ENCODE results near the gene RADIL.

The RADIL gene

GRCh38 chr7:4765776-4766490 is 117.6 kb downstream of the RADIL start:
- Histone ChIP-seq H3K27ac (ENCODE audit: low read depth in 2 of 2, low read length in 2 of 2) (peak overlapping the region in 1 of 2 donors; percentile 57), H3K4me1 (ENCODE audit: control insufficient read depth in 2 of 2, insufficient read depth in 2 of 2, low read length in 2 of 2) (no peaks in the 10 kb centered on the region), H3K9me3 (ENCODE audit: control insufficient read depth in 2 of 2, low read length in 2 of 2) (no peaks in the 10 kb centered on the region), H3K4me3 (ENCODE audit: low read length in 2 of 2) (no peak overlapping the region), H3K9ac (ENCODE audit: low read depth in 1 of 2, low read length in 2 of 2) (no peak overlapping the region), H3K27me3 (ENCODE audit: control insufficient read depth in 2 of 2, insufficient read depth in 2 of 2, low read length in 2 of 2) (no peaks in the 10 kb centered on the region), H3K36me3 (ENCODE audit: control insufficient read depth in 2 of 2, insufficient read depth in 2 of 2, low read length in 2 of 2) (peaks cover 27 to 31% of the 10 kb centered on the region in 2 donors)

DNA sequence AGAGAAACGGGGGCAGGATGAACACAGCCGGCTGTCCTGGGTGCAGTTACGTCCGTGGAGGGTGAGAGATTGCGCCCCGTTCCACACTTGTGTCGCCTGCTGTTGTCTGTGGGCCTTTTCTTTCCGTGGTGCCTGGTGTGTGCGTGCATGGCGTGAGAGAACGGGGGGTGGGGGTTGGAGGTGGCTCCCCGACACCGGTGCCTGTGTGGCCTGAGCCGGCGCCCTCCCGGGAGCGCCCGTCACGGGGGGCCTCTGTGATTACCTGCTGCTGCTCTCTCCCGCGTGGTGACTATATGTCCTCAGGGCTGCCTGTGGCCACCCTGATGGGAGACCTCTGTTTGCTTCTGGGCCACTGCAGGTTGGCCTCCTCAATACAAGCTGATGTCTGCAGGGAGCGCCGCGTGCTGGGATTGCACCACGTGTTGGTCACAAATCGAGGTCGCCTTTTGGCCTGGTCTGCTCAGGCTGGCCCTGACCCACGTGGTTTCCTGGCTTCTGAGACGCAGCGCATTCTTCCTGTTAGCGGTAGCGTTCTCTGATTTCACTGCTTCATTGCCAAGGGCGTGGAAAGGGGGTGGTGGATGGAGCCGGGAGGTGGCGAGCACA is 119.0 kb downstream of the RADIL start:
- no peak overlapping the region for H3K9ac ChIP-seq (ENCODE audit: low read depth in 1 of 2, low read length in 2 of 2)
- peaks cover 34 to 37% of the 10 kb centered on the region in 2 donors for H3K36me3 ChIP-seq (ENCODE audit: control insufficient read depth in 2 of 2, insufficient read depth in 2 of 2, low read length in 2 of 2)
- no peak overlapping the region for H3K4me3 ChIP-seq (ENCODE audit: low read length in 2 of 2)
- H3K27me3 ChIP-seq (ENCODE audit: control insufficient read depth in 2 of 2, insufficient read depth in 2 of 2, low read length in 2 of 2): no peaks in the 10 kb centered on the region
- H3K27ac ChIP-seq (ENCODE audit: low read depth in 2 of 2, low read length in 2 of 2): no peak overlapping the region
- no peaks in the 10 kb centered on the region for H3K9me3 ChIP-seq (ENCODE audit: control insufficient read depth in 2 of 2, low read length in 2 of 2)
- no peaks in the 10 kb centered on the region for H3K4me1 ChIP-seq (ENCODE audit: control insufficient read depth in 2 of 2, insufficient read depth in 2 of 2, low read length in 2 of 2)

DNA sequence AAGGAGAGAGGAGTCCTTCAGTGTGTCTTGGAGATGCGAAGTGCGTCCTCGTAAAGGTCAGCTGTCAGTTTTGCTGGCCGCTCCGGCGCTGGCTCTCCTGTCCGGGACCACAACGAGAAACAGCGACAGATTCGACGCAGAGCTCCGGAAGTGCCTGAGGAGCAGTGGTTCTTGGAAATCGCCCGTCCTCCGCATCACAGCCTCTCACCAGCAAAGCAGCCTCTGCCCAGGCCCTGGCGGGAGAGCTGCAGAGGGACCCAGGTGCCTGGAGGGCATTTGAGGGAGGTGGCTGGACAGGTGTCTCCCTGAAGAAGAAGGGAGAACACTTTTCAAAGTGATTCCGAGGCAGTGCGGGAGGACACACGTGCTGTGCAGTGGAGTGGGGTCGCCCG is 119.7 kb downstream of the RADIL start:
- Histone ChIP-seq H3K27ac (ENCODE audit: low read depth in 2 of 2, low read length in 2 of 2) (no peak overlapping the region), H3K4me1 (ENCODE audit: control insufficient read depth in 2 of 2, insufficient read depth in 2 of 2, low read length in 2 of 2) (no peaks in the 10 kb centered on the region), H3K9me3 (ENCODE audit: control insufficient read depth in 2 of 2, low read length in 2 of 2) (no peaks in the 10 kb centered on the region), H3K36me3 (ENCODE audit: control insufficient read depth in 2 of 2, insufficient read depth in 2 of 2, low read length in 2 of 2) (peaks cover 38 to 39% of the 10 kb centered on the region in 2 donors), H3K27me3 (ENCODE audit: control insufficient read depth in 2 of 2, insufficient read depth in 2 of 2, low read length in 2 of 2) (no peaks in the 10 kb centered on the region), H3K9ac (ENCODE audit: low read depth in 1 of 2, low read length in 2 of 2) (no peak overlapping the region), H3K4me3 (ENCODE audit: low read length in 2 of 2) (no peak overlapping the region)

DNA sequence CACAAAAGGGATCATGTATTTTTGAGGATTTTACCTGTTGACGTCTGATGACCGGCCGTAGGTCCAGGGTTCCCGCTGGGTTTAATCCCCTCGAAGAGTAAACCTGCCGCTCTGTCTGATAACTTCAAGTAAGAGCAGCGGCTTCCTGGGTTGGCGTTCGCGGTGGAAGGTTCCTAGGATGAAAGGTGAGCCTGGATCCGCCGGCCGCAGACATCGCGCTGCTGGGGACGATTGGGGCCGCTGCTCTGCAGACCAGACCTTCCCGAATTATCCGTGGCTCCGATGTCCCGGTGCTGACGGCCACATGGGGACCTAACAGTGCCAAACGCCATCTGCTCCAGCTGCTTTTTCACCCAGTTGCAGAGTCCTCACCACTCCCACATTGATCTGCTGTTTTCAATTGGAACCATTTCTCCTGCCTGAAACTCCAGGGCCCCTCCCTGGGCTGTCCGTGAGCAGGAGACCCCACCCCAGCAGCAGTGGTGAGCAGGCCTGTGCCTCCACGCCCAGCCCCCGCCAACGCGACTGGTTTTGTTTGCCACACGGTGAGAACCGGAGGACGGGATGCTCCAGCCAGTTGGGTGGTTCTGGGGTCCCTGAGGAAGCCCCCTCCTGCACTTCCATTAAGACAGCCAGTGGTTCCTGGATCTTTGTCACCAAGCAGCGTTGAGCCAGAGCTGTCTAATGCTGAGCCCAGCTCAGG is 120.3 kb downstream of the RADIL start:
- Histone ChIP-seq H3K4me3 (ENCODE audit: low read length in 2 of 2) (no peak overlapping the region), H3K27me3 (ENCODE audit: control insufficient read depth in 2 of 2, insufficient read depth in 2 of 2, low read length in 2 of 2) (no peaks in the 10 kb centered on the region), H3K9ac (ENCODE audit: low read depth in 1 of 2, low read length in 2 of 2) (no peak overlapping the region), H3K36me3 (ENCODE audit: control insufficient read depth in 2 of 2, insufficient read depth in 2 of 2, low read length in 2 of 2) (peaks cover 38 to 43% of the 10 kb centered on the region in 2 donors), H3K9me3 (ENCODE audit: control insufficient read depth in 2 of 2, low read length in 2 of 2) (no peaks in the 10 kb centered on the region), H3K4me1 (ENCODE audit: control insufficient read depth in 2 of 2, insufficient read depth in 2 of 2, low read length in 2 of 2) (no peaks in the 10 kb centered on the region), H3K27ac (ENCODE audit: low read depth in 2 of 2, low read length in 2 of 2) (no peak overlapping the region)

GRCh38 chr7:4762121-4763055 is 121.1 kb downstream of the RADIL start:
- H3K4me3 ChIP-seq (ENCODE audit: low read length in 2 of 2): no peak overlapping the region
- H3K4me1 ChIP-seq (ENCODE audit: control insufficient read depth in 2 of 2, insufficient read depth in 2 of 2, low read length in 2 of 2): no peaks in the 10 kb centered on the region
- H3K27me3 ChIP-seq (ENCODE audit: control insufficient read depth in 2 of 2, insufficient read depth in 2 of 2, low read length in 2 of 2): no peaks in the 10 kb centered on the region
- peaks cover 44 to 50% of the 10 kb centered on the region in 2 donors for H3K36me3 ChIP-seq (ENCODE audit: control insufficient read depth in 2 of 2, insufficient read depth in 2 of 2, low read length in 2 of 2)
- H3K9me3 ChIP-seq (ENCODE audit: control insufficient read depth in 2 of 2, low read length in 2 of 2): no peaks in the 10 kb centered on the region
- no peak overlapping the region for H3K27ac ChIP-seq (ENCODE audit: low read depth in 2 of 2, low read length in 2 of 2)
- no peak overlapping the region for H3K9ac ChIP-seq (ENCODE audit: low read depth in 1 of 2, low read length in 2 of 2)

- H3K9ac ChIP-seq (ENCODE audit: low read depth in 1 of 2, low read length in 2 of 2): no peak overlapping the region
- no peaks in the 10 kb centered on the region for H3K9me3 ChIP-seq (ENCODE audit: control insufficient read depth in 2 of 2, low read length in 2 of 2)
- H3K36me3 ChIP-seq (ENCODE audit: control insufficient read depth in 2 of 2, insufficient read depth in 2 of 2, low read length in 2 of 2): peaks cover 51 to 52% of the 10 kb centered on the region in 2 donors
- H3K27ac ChIP-seq (ENCODE audit: low read depth in 2 of 2, low read length in 2 of 2): no peak overlapping the region
- no peaks in the 10 kb centered on the region for H3K27me3 ChIP-seq (ENCODE audit: control insufficient read depth in 2 of 2, insufficient read depth in 2 of 2, low read length in 2 of 2)
- H3K4me3 ChIP-seq (ENCODE audit: low read length in 2 of 2): no peak overlapping the region
- no peaks in the 10 kb centered on the region for H3K4me1 ChIP-seq (ENCODE audit: control insufficient read depth in 2 of 2, insufficient read depth in 2 of 2, low read length in 2 of 2)
These were observed 122.6 kb downstream of the RADIL start for GRCh38 chr7:4760952-4761351.

DNA sequence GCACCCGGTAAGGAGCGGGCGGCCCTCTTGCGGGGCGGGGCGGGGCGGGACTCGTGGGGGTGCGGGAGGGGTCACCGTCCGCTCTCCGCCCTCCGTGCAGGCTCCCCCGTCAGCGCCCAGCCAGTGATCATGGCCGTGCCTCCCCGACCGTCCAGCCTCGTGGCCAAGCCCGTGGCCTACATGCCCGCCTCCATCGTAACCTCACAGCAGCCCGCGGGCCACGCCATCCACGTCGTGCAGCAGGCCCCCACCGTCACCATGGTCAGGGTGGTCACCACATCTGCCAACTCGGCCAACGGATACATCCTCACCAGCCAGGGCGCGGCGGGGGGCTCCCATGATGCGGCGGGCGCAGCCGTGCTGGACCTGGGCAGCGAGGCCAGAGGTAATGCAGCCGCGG is 124.3 kb downstream of the RADIL start:
- Histone ChIP-seq H3K27ac (ENCODE audit: low read depth in 2 of 2, low read length in 2 of 2) (no peak overlapping the region), H3K4me3 (ENCODE audit: low read length in 2 of 2) (no peak overlapping the region), H3K36me3 (ENCODE audit: control insufficient read depth in 2 of 2, insufficient read depth in 2 of 2, low read length in 2 of 2) (peaks cover 57 to 64% of the 10 kb centered on the region in 2 donors), H3K9ac (ENCODE audit: low read depth in 1 of 2, low read length in 2 of 2) (no peak overlapping the region), H3K4me1 (ENCODE audit: control insufficient read depth in 2 of 2, insufficient read depth in 2 of 2, low read length in 2 of 2) (no peaks in the 10 kb centered on the region), H3K9me3 (ENCODE audit: control insufficient read depth in 2 of 2, low read length in 2 of 2) (no peaks in the 10 kb centered on the region), H3K27me3 (ENCODE audit: control insufficient read depth in 2 of 2, insufficient read depth in 2 of 2, low read length in 2 of 2) (no peaks in the 10 kb centered on the region)

- peaks cover 53 to 62% of the 10 kb centered on the region in 2 donors for H3K36me3 ChIP-seq (ENCODE audit: control insufficient read depth in 2 of 2, insufficient read depth in 2 of 2, low read length in 2 of 2)
- H3K27ac ChIP-seq (ENCODE audit: low read depth in 2 of 2, low read length in 2 of 2): no peak overlapping the region
- H3K4me3 ChIP-seq (ENCODE audit: low read length in 2 of 2): no peak overlapping the region
- H3K4me1 ChIP-seq (ENCODE audit: control insufficient read depth in 2 of 2, insufficient read depth in 2 of 2, low read length in 2 of 2): peaks cover 0 to under 1% of the 10 kb centered on the region in 2 donors
- H3K27me3 ChIP-seq (ENCODE audit: control insufficient read depth in 2 of 2, insufficient read depth in 2 of 2, low read length in 2 of 2): no peaks in the 10 kb centered on the region
- no peak overlapping the region for H3K9ac ChIP-seq (ENCODE audit: low read depth in 1 of 2, low read length in 2 of 2)
- no peaks in the 10 kb centered on the region for H3K9me3 ChIP-seq (ENCODE audit: control insufficient read depth in 2 of 2, low read length in 2 of 2)
These were observed 124.7 kb downstream of the RADIL start for GRCh38 chr7:4758791-4759190.

DNA sequence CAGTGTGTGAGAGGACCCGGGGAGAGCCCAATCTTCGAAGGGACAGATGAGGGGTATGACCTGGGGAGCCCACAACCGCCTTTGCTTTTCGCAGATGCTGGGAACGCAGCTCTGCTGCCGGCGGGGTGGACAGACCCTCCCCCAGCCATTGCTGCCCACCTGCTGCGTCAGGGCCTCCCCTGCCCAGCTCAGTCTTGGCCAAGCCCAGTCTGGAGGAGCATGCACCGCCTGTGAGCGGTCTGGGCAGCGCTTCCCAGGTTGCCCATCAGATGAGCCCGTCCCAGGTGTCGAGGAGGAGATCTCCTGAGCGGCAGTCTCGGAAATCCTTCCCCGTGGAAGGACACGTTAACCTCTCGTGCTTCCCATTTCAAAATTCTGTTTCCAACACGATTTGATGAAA is 125.4 kb downstream of the RADIL start:
- Histone ChIP-seq H3K9ac (ENCODE audit: low read depth in 1 of 2, low read length in 2 of 2) (no peak overlapping the region), H3K27me3 (ENCODE audit: control insufficient read depth in 2 of 2, insufficient read depth in 2 of 2, low read length in 2 of 2) (no peaks in the 10 kb centered on the region), H3K9me3 (ENCODE audit: control insufficient read depth in 2 of 2, low read length in 2 of 2) (no peaks in the 10 kb centered on the region), H3K36me3 (ENCODE audit: control insufficient read depth in 2 of 2, insufficient read depth in 2 of 2, low read length in 2 of 2) (peaks cover 47 to 55% of the 10 kb centered on the region in 2 donors), H3K27ac (ENCODE audit: low read depth in 2 of 2, low read length in 2 of 2) (no peak overlapping the region), H3K4me3 (ENCODE audit: low read length in 2 of 2) (no peak overlapping the region), H3K4me1 (ENCODE audit: control insufficient read depth in 2 of 2, insufficient read depth in 2 of 2, low read length in 2 of 2) (peaks cover 2 to 3% of the 10 kb centered on the region in 2 donors)

All from mucosa of rectum (tissue), 2 donors.